Measurements from ENCODE around the gene PRR19. TPM values are rescaled to one million over a fixed set of nuclear protein-coding genes. Genes with fewer than 3 reads are reported as not detected.

PRR19 gene
- total RNA-seq, 1 donor from 2014 or later: 1.7 TPM

DNA sequence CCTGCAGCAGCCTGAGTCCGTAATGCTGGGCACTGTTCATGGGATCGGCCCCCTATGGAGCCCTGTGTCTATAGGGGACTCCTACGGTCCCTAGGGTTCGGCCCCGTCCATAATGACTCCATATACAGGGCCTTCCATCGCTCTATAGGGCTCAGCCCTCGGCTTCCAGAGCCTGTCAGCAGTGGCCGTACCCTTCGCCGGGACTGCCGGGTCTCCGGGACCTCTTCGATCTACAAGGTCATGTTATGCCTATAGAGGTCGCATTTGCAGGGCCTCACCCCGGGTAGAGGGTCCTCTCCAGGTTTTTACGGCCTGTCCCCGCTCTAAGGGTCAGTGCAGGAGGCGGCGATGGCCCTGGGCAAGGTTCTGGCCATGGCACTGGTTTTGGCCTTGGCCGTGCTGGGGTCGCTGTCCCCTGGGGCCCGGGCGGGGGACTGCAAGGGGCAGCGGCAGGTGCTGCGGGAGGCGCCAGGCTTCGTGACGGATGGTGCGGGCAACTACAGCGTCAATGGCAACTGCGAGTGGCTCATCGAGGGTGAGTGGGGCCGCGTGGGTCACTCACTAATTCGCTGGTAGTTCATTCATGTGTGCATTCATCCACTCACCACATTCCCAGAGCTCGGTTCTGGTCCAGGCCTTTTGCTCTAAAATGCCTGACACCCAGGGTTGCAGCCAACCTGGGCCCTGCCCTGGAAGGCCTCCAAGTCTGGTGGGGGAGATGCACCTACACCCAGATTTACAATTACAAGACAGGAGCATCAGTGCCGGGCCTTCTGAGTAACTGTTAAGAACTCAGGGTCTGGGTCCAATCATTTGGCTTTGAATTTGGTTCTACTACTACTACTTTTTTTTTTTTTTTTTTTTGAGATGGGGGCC, 24.2 kb downstream of the PRR19 start:
- H3K36me3 Mint-ChIP-seq (ENCODE audit: low read depth): no peaks in the 10 kb centered on the region
- H3K27me3 Mint-ChIP-seq (ENCODE audit: low read depth): peaks cover 20% of the 10 kb centered on the region
- peak overlapping the region; percentile 78 for H3K4me3 Mint-ChIP-seq (ENCODE audit: unreplicated experiment)
- H3K27ac Mint-ChIP-seq (ENCODE audit: unreplicated experiment): peak overlapping the region; percentile 4
- DNase-seq (ENCODE audit: low spot score): no peak
- peaks cover 40% of the 10 kb centered on the region for H3K4me1 Mint-ChIP-seq (ENCODE audit: low read depth)
- H3K9me3 Mint-ChIP-seq (ENCODE audit: low read depth): no peaks in the 10 kb centered on the region
- TF ChIP-seq CTCF (IDR thresholded peaks at IDR 0.05): peak; percentile 32

GRCh38 chr19:42326969-42327368, 25.0 kb downstream of the PRR19 start:
- Mint-ChIP-seq H3K9me3 (ENCODE audit: low read depth) (no peaks in the 10 kb centered on the region), H3K36me3 (ENCODE audit: low read depth) (no peaks in the 10 kb centered on the region), H3K27me3 (ENCODE audit: low read depth) (peaks cover 20% of the 10 kb centered on the region), H3K4me1 (ENCODE audit: low read depth) (peaks cover 40% of the 10 kb centered on the region), H3K27ac (ENCODE audit: unreplicated experiment) (no peak overlapping the region), H3K4me3 (ENCODE audit: unreplicated experiment) (peak overlapping the region; percentile 78)
- DNase-seq (ENCODE audit: low spot score): no peak
- TF ChIP-seq CTCF (IDR thresholded peaks at IDR 0.05): no peak

- no peak for DNase-seq (ENCODE audit: low spot score)
- Mint-ChIP-seq H3K27ac (ENCODE audit: unreplicated experiment) (no peak overlapping the region), H3K36me3 (ENCODE audit: low read depth) (no peaks in the 10 kb centered on the region), H3K9me3 (ENCODE audit: low read depth) (no peaks in the 10 kb centered on the region), H3K4me3 (ENCODE audit: unreplicated experiment) (no peak overlapping the region), H3K27me3 (ENCODE audit: low read depth) (peaks cover 16% of the 10 kb centered on the region), H3K4me1 (ENCODE audit: low read depth) (peaks cover 40% of the 10 kb centered on the region)
- TF ChIP-seq CTCF (IDR thresholded peaks at IDR 0.05): no peak
Measured at GRCh38 chr19:42327381-42327780, 25.4 kb downstream of the PRR19 start.

- no peak for DNase-seq (ENCODE audit: low spot score)
- Mint-ChIP-seq H3K27me3 (ENCODE audit: low read depth) (peaks cover 11% of the 10 kb centered on the region), H3K9me3 (ENCODE audit: low read depth) (no peaks in the 10 kb centered on the region), H3K36me3 (ENCODE audit: low read depth) (no peaks in the 10 kb centered on the region), H3K4me3 (ENCODE audit: unreplicated experiment) (no peak overlapping the region), H3K27ac (ENCODE audit: unreplicated experiment) (no peak overlapping the region), H3K4me1 (ENCODE audit: low read depth) (peaks cover 40% of the 10 kb centered on the region)
- no peak for TF ChIP-seq CTCF (IDR thresholded peaks at IDR 0.05)
Measured at GRCh38 chr19:42328106-42328505, 26.2 kb downstream of the PRR19 start.

DNA sequence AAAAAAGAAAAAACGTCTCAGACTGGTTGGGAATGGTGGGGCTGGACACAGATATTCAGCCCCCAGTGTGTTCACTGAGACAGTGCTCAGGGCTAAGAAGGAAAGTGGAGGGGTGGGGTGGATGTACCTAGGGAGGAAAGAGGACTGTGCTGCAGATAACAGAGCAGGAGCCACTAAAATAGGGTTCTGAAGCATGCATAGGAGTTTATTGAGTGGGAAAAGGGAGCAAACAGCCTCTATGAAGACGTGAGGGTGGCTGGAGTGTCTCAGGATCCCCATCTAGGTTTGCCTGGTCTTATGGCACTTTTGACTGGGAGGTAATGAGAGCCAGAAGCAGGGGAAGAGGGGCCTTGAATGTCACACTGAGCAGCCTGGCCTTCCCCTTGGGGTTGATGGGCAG, 26.9 kb downstream of the PRR19 start:
- Mint-ChIP-seq H3K4me3 (ENCODE audit: unreplicated experiment) (no peak overlapping the region), H3K9me3 (ENCODE audit: low read depth) (no peaks in the 10 kb centered on the region), H3K27me3 (ENCODE audit: low read depth) (peaks cover 6% of the 10 kb centered on the region), H3K36me3 (ENCODE audit: low read depth) (no peaks in the 10 kb centered on the region), H3K4me1 (ENCODE audit: low read depth) (peaks cover 40% of the 10 kb centered on the region), H3K27ac (ENCODE audit: unreplicated experiment) (no peak overlapping the region)
- TF ChIP-seq CTCF (IDR thresholded peaks at IDR 0.05): no peak
- no peak for DNase-seq (ENCODE audit: low spot score)
